Measurements from ENCODE around the gene ATP8B4. TPM values are rescaled to one million over a fixed set of nuclear protein-coding genes. Genes with fewer than 3 reads are reported as not detected.

ATP8B4 gene
- total and polyA plus RNA-seq, 10 of the 15 experiments (the other 5 are each of a cell fraction or from before 2014, with no cell fraction given), result 0.02 to 0.94 (median 0.19) TPM

DNA sequence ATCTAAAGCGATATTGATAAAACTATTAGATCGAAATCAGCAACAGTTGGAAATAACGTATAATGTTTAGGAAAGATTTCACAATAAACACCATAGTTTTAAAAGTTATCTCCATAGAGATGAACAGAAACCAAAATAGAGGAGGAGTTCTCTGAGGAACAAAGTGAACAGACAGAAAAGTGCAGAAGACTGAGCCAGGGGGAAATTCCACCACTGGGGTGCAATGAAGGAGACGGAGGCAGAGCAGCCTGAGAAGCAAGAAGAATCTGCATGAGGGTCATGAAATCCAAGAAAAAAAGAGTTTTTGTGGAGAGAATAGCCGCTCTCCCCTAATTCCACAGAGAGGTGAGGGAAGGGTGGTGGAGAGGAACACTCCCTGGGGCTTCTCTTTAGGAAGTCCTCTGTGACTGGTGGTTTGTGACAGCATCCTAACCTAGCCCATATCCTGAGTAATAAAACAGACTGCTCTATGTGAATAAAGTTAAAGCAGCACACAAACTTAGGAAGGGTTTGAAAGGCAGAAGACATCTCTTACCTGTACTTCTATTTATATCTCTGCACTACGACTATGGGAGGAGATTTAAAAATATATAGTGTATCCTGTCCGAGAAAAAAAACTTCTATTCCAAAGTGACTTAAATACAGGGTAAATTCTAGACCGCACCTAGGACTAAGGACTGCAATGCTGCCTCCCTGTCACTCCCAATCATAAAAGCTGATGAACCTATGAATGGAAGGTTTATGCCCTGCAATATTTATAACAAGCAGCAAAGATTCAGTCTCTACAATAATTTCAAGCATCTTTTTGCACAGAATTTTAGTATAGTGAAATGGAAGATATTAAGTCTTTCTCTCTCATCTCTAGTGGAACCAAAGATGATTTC lies 22.9 kb downstream of the ATP8B4 start:
- FAIRE-seq (no peak), ATAC-seq (no peak), DNase-seq (ENCODE audit: low read depth, low spot score) (no peak)
- ChIA-PET CTCF (no interaction called here), POLR2A (no interaction called here), SMC1A (ENCODE audit: uncharacterized antibody, unreplicated experiment) (no interaction called here), RAD21 (ENCODE audit: unreplicated experiment) (no interaction called here)
- Histone ChIP-seq H3K9me3 (replicated peaks; ENCODE audit: control insufficient read depth, insufficient read depth, low read length) (no peaks in the 10 kb centered on the region), H4K20me1 (ENCODE audit: control insufficient read depth, insufficient read depth) (no peaks in the 10 kb centered on the region), H3K9ac (ENCODE audit: control insufficient read depth, insufficient read depth, low read length) (no peak overlapping the region), H3K27ac (ENCODE audit: control insufficient read depth, insufficient read depth) (no peak overlapping the region), H3K4me2 (ENCODE audit: control insufficient read depth, insufficient read depth) (no peak overlapping the region), H3K27me3 (replicated peaks in 1 of 2; ENCODE audit: control insufficient read depth in 2 of 2, insufficient read depth in 2 of 2, low read length in 1 of 2) (no peaks in the 10 kb centered on the region), H3K4me1 (ENCODE audit: control insufficient read depth, insufficient read depth, low read length) (no peaks in the 10 kb centered on the region), H3K36me3 (ENCODE audit: control insufficient read depth in 2 of 2, insufficient read depth in 2 of 2, low read length in 1 of 2) (no peaks in the 10 kb centered on the region), H3K79me2 (ENCODE audit: control insufficient read depth, insufficient read depth, low read length) (no peaks in the 10 kb centered on the region), H3K4me3 (no peak overlapping the region), H2AFZ (ENCODE audit: control insufficient read depth, low read depth, low read length) (no peak overlapping the region)
- TF ChIP-seq, protein P1, sequence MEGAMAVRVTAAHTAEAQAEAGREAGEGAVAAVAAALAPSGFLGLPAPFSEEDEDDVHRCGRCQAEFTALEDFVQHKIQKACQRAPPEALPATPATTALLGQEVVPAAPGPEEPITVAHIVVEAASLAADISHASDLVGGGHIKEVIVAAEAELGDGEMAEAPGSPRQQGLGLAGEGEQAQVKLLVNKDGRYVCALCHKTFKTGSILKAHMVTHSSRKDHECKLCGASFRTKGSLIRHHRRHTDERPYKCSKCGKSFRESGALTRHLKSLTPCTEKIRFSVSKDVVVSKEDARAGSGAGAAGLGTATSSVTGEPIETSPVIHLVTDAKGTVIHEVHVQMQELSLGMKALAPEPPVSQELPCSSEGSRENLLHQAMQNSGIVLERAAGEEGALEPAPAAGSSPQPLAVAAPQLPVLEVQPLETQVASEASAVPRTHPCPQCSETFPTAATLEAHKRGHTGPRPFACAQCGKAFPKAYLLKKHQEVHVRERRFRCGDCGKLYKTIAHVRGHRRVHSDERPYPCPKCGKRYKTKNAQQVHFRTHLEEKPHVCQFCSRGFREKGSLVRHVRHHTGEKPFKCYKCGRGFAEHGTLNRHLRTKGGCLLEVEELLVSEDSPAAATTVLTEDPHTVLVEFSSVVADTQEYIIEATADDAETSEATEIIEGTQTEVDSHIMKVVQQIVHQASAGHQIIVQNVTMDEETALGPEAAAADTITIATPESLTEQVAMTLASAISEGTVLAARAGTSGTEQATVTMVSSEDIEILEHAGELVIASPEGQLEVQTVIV (IDR thresholded peaks at IDR 0.05; ENCODE audit: borderline replicate concordance, partially characterized antibody), result no peak
- TF ChIP-seq BRCA1 (IDR thresholded peaks at IDR 0.05; ENCODE audit: low read depth, low read length) (no peak), PML (IDR thresholded peaks at IDR 0.05; ENCODE audit: low read length) (no peak), ASH2L (IDR thresholded peaks at IDR 0.05; ENCODE audit: borderline replicate concordance, low read depth) (no peak), TBL1XR1 (IDR thresholded peaks at IDR 0.05; ENCODE audit: low read depth, low read length) (no peak), BCL3 (IDR thresholded peaks at IDR 0.05; ENCODE audit: borderline replicate concordance, insufficient read depth, low read depth, low read length, poor library complexity, severe bottlenecking) (no peak), RUNX3 (IDR thresholded peaks at IDR 0.05; ENCODE audit: low read length) (no peak)
- intact Hi-C loops (cut with micrococcal nuclease; ENCODE audit: unreplicated experiment), result no loop called here
- BruUV-seq (replicated peaks), result no TSS peak
- WGBS (ENCODE audit: insufficient coverage, insufficient replicate concordance, low lambda C conversion rate, missing lambda C conversion rate), result 54% methylated on average over 8 of the region's 8 CpGs
- in situ Hi-C loops (cut with MboI), result no loop called here

Data from GM12878 (cell line).